Upper lobe of left lung (tissue), 4 donors: ENCODE results near the gene EEPD1.

Experiments used
- CTCF ChIP-seq, 6 experiments: fragments of 450-650 bp in 4 of 6; fragments of 200-600 bp in 2 of 6; sonication (generic) in 2 of 6; IDR thresholded peaks; one replicate each; pipeline ENCODE4 v1.5.1; 2016 to 2019; ENCODE audit warnings: antibody characterized with exemption in 6 of 6
- POLR2AphosphoS5 ChIP-seq, 2 donors: sonication (generic); formaldehyde crosslinking; IDR thresholded peaks; one replicate each; pipeline ENCODE4 v1.5.1; 2017; ENCODE audit warnings: antibody characterized with exemption in 2 of 2

GRCh38 chr7:36214608-36215456 is 61.8 kb downstream of the EEPD1 start:
- no peak for TF ChIP-seq CTCF (IDR thresholded peaks at IDR 0.05)
- no peak for TF ChIP-seq POLR2AphosphoS5 (IDR thresholded peaks at IDR 0.05)
